IMR-90 (cell line): ENCODE data around the gene MAB21L4. TPM values are rescaled to one million over a fixed set of nuclear protein-coding genes. Genes with fewer than 3 reads are reported as not detected.

Experiments
- ATAC-seq: fragments of 200-7000 bp; cut with Tn5 transposase; 2 replicates; pipeline ENCODE4 v1.9.1; 2020; ENCODE audit warnings: low read depth, mild to moderate bottlenecking, moderate library complexity
- BruUV-seq: library from RNA; stranded (reverse); fragments of 400-500 nt; replicated peaks from 2 replicates; lab custom pipeline; 2021; lab: Mats Ljungman, UMichigan
- CTCF ChIA-PET: fragments of 300-600 bp; formaldehyde crosslinking; extraction: SDS; loops from one replicate; lab custom pipeline; 2021; ENCODE audit warnings: antibody characterized with exemption; lab: Yijun Ruan, JAX
- POLR2A ChIA-PET: fragments of 300-600 bp; sonication (Branson Sonifier 250); formaldehyde crosslinking; loops from one replicate; lab custom pipeline; 2022; ENCODE audit warnings: antibody characterized with exemption; ENCODE audit not compliant: unreplicated experiment; lab: Charles Lee
- DNase-seq: peaks from one replicate; pipeline ENCODE4 v3.0.0; 2013
- H2AFZ ChIP-seq: replicated peaks from 2 replicates; pipeline ENCODE3; 2013; ENCODE audit warnings: low read length, mild to moderate bottlenecking; ENCODE audit not compliant: poor library complexity
- H2AK5ac ChIP-seq: 2 replicates; pipeline ENCODE4 v1.6.1; 2013; ENCODE audit warnings: low read depth, low read length, inconsistent platforms
- H2AK9ac ChIP-seq: replicated peaks from 2 replicates; pipeline ENCODE3; 2013; ENCODE audit warnings: mild to moderate bottlenecking, low read depth, low read length, moderate library complexity; ENCODE audit not compliant: poor library complexity
- H2BK120ac ChIP-seq: 2 replicates; pipeline ENCODE4 v1.6.1; 2013; ENCODE audit warnings: low read depth, low read length, inconsistent platforms
- H2BK15ac ChIP-seq: 3 replicates; pipeline ENCODE4 v1.6.1; 2013; ENCODE audit warnings: low read depth, low read length, inconsistent platforms
- H2BK20ac ChIP-seq: 2 replicates; pipeline ENCODE4 v1.6.1; 2013; ENCODE audit warnings: low read depth, mild to moderate bottlenecking, inconsistent platforms, low read length, moderate library complexity
- H2BK5ac ChIP-seq: 2 replicates; pipeline ENCODE4 v1.6.1; 2013; ENCODE audit warnings: mild to moderate bottlenecking, low read depth, low read length, inconsistent platforms; ENCODE audit not compliant: poor library complexity, severe bottlenecking
- H3K14ac ChIP-seq: replicated peaks from 2 replicates; pipeline ENCODE4 v1.6.1; 2013; ENCODE audit warnings: low read depth, low read length, inconsistent platforms
- H3K18ac ChIP-seq: 2 replicates; pipeline ENCODE4 v1.6.1; 2013; ENCODE audit warnings: low read depth, low read length, control low read depth
- H3K23ac ChIP-seq: 2 replicates; pipeline ENCODE4 v1.6.1; 2013; ENCODE audit warnings: low read depth, low read length, inconsistent platforms
- H3K27ac ChIP-seq: 2 replicates; pipeline ENCODE4 v1.5.1; 2013; ENCODE audit warnings: mild to moderate bottlenecking, control low read depth, low read length; ENCODE audit not compliant: insufficient read depth
- H3K27me3 ChIP-seq: 2 replicates; pipeline ENCODE4 v1.6.1; 2013; ENCODE audit warnings: low read length; ENCODE audit not compliant: control insufficient read depth, insufficient read depth
- H3K36me3 ChIP-seq: 2 replicates; pipeline ENCODE4 v1.6.1; 2013; ENCODE audit warnings: low read length, mixed read lengths; ENCODE audit not compliant: control insufficient read depth, insufficient read depth
- H3K4ac ChIP-seq: 2 replicates; pipeline ENCODE4 v1.6.1; 2013; ENCODE audit warnings: low read depth, low read length, inconsistent platforms
- H3K4me1 ChIP-seq: 2 replicates; pipeline ENCODE4 v1.6.1; 2013; ENCODE audit warnings: low read length, mixed read lengths; ENCODE audit not compliant: control insufficient read depth, insufficient read depth
- H3K4me2 ChIP-seq: 2 replicates; pipeline ENCODE4 v1.6.1; 2013; ENCODE audit warnings: low read depth, mild to moderate bottlenecking, control low read depth, low read length, moderate library complexity
- H3K4me3 ChIP-seq: 2 replicates; pipeline ENCODE4 v1.5.1; 2013; ENCODE audit warnings: low read depth, mild to moderate bottlenecking, control low read depth, low read length, moderate library complexity; ENCODE audit not compliant: insufficient read depth
- H3K56ac ChIP-seq: 2 replicates; pipeline ENCODE4 v1.6.1; 2013; ENCODE audit warnings: low read length, inconsistent platforms; ENCODE audit not compliant: insufficient read depth; ENCODE audit errors: extremely low read depth
- H3K79me1 ChIP-seq, 2 experiments: 2 replicates each; pipeline ENCODE4 v1.6.1; 2013; ENCODE audit warnings: low read length in 2 of 2, inconsistent platforms in 1 of 2, low read depth in 1 of 2
- H3K9ac ChIP-seq: 2 replicates; pipeline ENCODE4 v1.6.1; 2013; ENCODE audit warnings: low read depth, low read length, control low read depth
- H3K9me1 ChIP-seq: 2 replicates; pipeline ENCODE4 v1.6.1; 2013; ENCODE audit warnings: low read length, inconsistent platforms; ENCODE audit not compliant: insufficient read depth
- H3K9me3 ChIP-seq: 2 replicates; pipeline ENCODE4 v1.6.1; 2013; ENCODE audit warnings: low read length; ENCODE audit not compliant: control insufficient read depth, insufficient read depth
- H4K20me1 ChIP-seq: 2 replicates; pipeline ENCODE4 v1.6.1; 2013; ENCODE audit warnings: low read length, inconsistent platforms; ENCODE audit not compliant: insufficient read depth
- H4K5ac ChIP-seq: 2 replicates; pipeline ENCODE4 v1.6.1; 2013; ENCODE audit warnings: mild to moderate bottlenecking, low read depth, low read length, control low read depth
- H4K8ac ChIP-seq, 2 experiments: 2 replicates each; pipeline ENCODE4 v1.6.1; 2013; ENCODE audit warnings: low read depth in 2 of 2, low read length in 2 of 2, control low read depth in 1 of 2, inconsistent platforms in 1 of 2
- H4K91ac ChIP-seq: 2 replicates; pipeline ENCODE4 v1.6.1; 2013; ENCODE audit warnings: low read depth, low read length, inconsistent platforms; ENCODE audit not compliant: insufficient read depth
- BHLHE40 ChIP-seq: fragments of 150-350 bp; IDR thresholded peaks from 2 replicates; pipeline ENCODE4 v1.6.1; 2016; ENCODE audit warnings: mild to moderate bottlenecking, low read depth, low read length
- CHD1 ChIP-seq: IDR thresholded peaks from 2 replicates; pipeline ENCODE4 v1.6.1; 2012; ENCODE audit warnings: low read depth, low read length, improper control_type of control experiment
- ELK1 ChIP-seq: fragments of 150-350 bp; IDR thresholded peaks from 2 replicates; pipeline ENCODE4 v1.6.1; 2016; ENCODE audit warnings: low read depth, mild to moderate bottlenecking, low read length, moderate library complexity, borderline replicate concordance
- FOS ChIP-seq: fragments of 150-350 bp; IDR thresholded peaks from 2 replicates; pipeline ENCODE4 v1.6.1; 2016; ENCODE audit warnings: low read depth, low read length
- MAFK ChIP-seq: IDR thresholded peaks from 2 replicates; pipeline ENCODE4 v1.6.1; 2012; ENCODE audit warnings: low read depth, low read length, improper control_type of control experiment
- MAZ ChIP-seq: IDR thresholded peaks from 2 replicates; pipeline ENCODE4 v1.6.1; 2012; ENCODE audit warnings: low read depth, mild to moderate bottlenecking, low read length, improper control_type of control experiment, moderate library complexity, borderline replicate concordance
- MXI1 ChIP-seq: IDR thresholded peaks from 2 replicates; pipeline ENCODE4 v1.6.1; 2012; ENCODE audit warnings: low read depth, mild to moderate bottlenecking, low read length, moderate library complexity, borderline replicate concordance
- SMC3 ChIP-seq: fragments of 150-350 bp; IDR thresholded peaks from 2 replicates; pipeline ENCODE4 v1.6.1; 2016; ENCODE audit warnings: low read depth, mild to moderate bottlenecking, antibody characterized with exemption, low read length, moderate library complexity
- USF2 ChIP-seq: fragments of 150-350 bp; IDR thresholded peaks from 2 replicates; pipeline ENCODE4 v1.6.1; 2017; ENCODE audit warnings: mild to moderate bottlenecking, antibody characterized with exemption, low read length, low read depth
- WGBS, 2 experiments: methylation state at CpG; one replicate each; pipeline versions ENCODE4 v1.1.5 to v1.1.7; 2013; ENCODE audit warnings: missing lambda C conversion rate in 2 of 2; ENCODE audit not compliant: insufficient read length in 1 of 2; ENCODE audit errors: extremely low coverage in 2 of 2; 5-methylcytosine and 5-hydroxymethylcytosine counted together
- dilution Hi-C: fragments of 300-500 bp; cut with HindIII; formaldehyde crosslinking; loops from one replicate; pipeline ENCODE4 v1.14.3; 2018; ENCODE audit warnings: low sequenced_read_pairs; ENCODE audit not compliant: unreplicated experiment
- in situ Hi-C: fragments of 300-500 bp; cut with MboI; formaldehyde crosslinking; loops from 3 replicates; pipeline ENCODE4 v1.14.3; 2019; ENCODE audit warnings: low sequenced_read_pairs, inconsistent platforms, mixed read lengths
- intact Hi-C: fragments of 100-400 bp; cut with micrococcal nuclease; formaldehyde crosslinking; loops from 2 replicates; pipeline ENCODE4 v1.10.0; 2022
- polyA plus RNA-seq, 3 experiments: library from polyadenylated mRNA; depleted of rRNA; stranded (reverse); fragments of >200 nt; gene quantifications; 2 replicates each; pipeline ENCODE4 v1.2.3, GENCODE V29; 2012; ENCODE audit warnings: low replicate concordance in 1 of 3
- total RNA-seq: library from RNA; depleted of rRNA; stranded (reverse); fragments of >200 nt; gene quantifications from 2 replicates; pipeline ENCODE4 v1.2.3, GENCODE V29; 2012

The MAB21L4 gene
- total and polyA plus RNA-seq, 2 of the 4 experiments (the other 2 are of a cell fraction): not detected

- TF ChIP-seq MAZ (no peak), SMC3 (no peak), USF2 (no peak), MAFK (no peak), CHD1 (no peak), FOS (no peak), ELK1 (no peak), MXI1 (no peak), BHLHE40 (no peak)
- DNase-seq (no peak), ATAC-seq (no peak)
- H3K23ac ChIP-seq: no peak overlapping the region; the same call in 1 of the 2 replicates
- H4K91ac ChIP-seq: peak overlapping the region; percentile 70
- H2AK9ac ChIP-seq: peak overlapping the region; percentile 91
- peaks cover 8% of the 10 kb centered on the region for H3K9me1 ChIP-seq
- peak overlapping the region; percentile 62 to 71; a peak in 2 of 4 replicates for H4K8ac ChIP-seq
- H3K9ac ChIP-seq: no peak overlapping the region
- WGBS, 2 experiments: 76% methylated on average over 11 of the region's 34 CpGs; no CpG with 5 or more reads in 1 of the 2 experiments
- in situ Hi-C loops (loop anchor here (5.0 kb wide), 1 partner anchor 72 kb away; no protein-coding TSS in a partner anchor), dilution Hi-C loops (no loop called here), intact Hi-C loops (loop anchor here (2.0 kb wide), 1 partner anchor 83 kb away; the partner anchor contains the start of gene SNED1)
- H3K56ac ChIP-seq: no peak overlapping the region
- peak overlapping the region; percentile 46 for H2BK5ac ChIP-seq
- peaks cover 42% of the 10 kb centered on the region for H3K4me1 ChIP-seq
- H3K36me3 ChIP-seq: no peaks in the 10 kb centered on the region
- no peak overlapping the region for H3K4me2 ChIP-seq
- peak overlapping the region; percentile 82 for H2BK120ac ChIP-seq
- no TSS peak for BruUV-seq
- H3K14ac ChIP-seq: no peak overlapping the region; the same call in 1 of the 2 replicates
- H3K27ac ChIP-seq: peak overlapping the region; percentile 42
- H2AFZ ChIP-seq: peak overlapping the region; percentile 88
- H2BK20ac ChIP-seq: peak overlapping the region; percentile 42
- H3K27me3 ChIP-seq: no peaks in the 10 kb centered on the region
- H2BK15ac ChIP-seq: 0 out of 3 replicates have a peak overlapping the region, but pooled peaks have one; percentile 26
- peak overlapping the region; percentile 69 for H2AK5ac ChIP-seq
- peak overlapping the region; percentile 83 for H3K4ac ChIP-seq
- peak overlapping the region; percentile 25; the same call in 1 of the 2 replicates for H3K18ac ChIP-seq
- H4K20me1 ChIP-seq: no peaks in the 10 kb centered on the region
- ChIA-PET CTCF (no interaction called here), POLR2A (no interaction called here)
- H4K5ac ChIP-seq: peak overlapping the region; percentile 72
- no peak overlapping the region for H3K4me3 ChIP-seq
- H3K9me3 ChIP-seq: no peaks in the 10 kb centered on the region
- H3K79me1 ChIP-seq: no peaks in the 10 kb centered on the region
Measured at GRCh38 chr2:240915526-240916341, 19.8 kb upstream of the MAB21L4 start.
